ENCODE data around the gene FBXW8. TPM values are rescaled to one million over a fixed set of nuclear protein-coding genes. Genes with fewer than 3 reads are reported as not detected.

The FBXW8 gene
- total RNA-seq, 1 donor from 2014 or later: 16.4 TPM

DNA sequence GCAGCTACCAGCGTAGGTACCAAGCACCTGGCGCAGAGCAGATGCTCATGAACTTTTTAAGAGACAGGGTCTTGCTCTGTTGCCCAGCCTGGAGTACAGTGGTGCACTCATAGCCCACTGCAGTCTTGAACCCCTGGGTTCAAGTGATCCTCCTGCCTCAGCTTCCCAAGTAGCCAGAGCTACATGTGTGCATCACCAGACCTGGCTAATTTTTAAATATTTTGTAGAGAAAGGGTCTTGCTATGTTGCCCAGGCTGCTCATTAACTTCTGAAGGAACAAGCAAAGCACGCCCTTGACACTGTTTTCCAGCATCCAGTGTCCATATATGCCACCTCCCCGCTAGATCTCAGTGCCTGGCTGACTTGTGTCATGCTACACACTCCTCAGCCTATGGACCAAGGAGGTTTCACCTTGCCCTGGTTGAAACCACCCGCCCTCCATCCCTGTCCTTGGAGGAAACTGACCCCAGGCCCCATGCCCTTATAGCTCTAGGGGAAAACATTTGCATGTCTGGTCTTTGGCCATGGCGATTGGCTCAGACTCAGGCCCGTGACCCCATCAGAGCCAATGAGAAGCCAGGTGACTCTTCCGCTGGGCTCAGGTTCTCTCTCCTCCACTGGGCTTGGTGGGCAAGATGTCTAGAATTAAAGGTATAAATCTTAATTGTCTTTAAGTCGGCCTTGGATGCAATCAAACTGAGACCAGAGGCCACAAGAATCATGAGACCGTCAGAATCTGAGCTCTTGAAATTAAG is 162.2 kb downstream of the FBXW8 start:
- DNase-seq (ENCODE audit: low read depth): no peak

GRCh38 chr12:117073611-117074010 is 162.9 kb downstream of the FBXW8 start:
- no peak for DNase-seq (ENCODE audit: low read depth)

DNA sequence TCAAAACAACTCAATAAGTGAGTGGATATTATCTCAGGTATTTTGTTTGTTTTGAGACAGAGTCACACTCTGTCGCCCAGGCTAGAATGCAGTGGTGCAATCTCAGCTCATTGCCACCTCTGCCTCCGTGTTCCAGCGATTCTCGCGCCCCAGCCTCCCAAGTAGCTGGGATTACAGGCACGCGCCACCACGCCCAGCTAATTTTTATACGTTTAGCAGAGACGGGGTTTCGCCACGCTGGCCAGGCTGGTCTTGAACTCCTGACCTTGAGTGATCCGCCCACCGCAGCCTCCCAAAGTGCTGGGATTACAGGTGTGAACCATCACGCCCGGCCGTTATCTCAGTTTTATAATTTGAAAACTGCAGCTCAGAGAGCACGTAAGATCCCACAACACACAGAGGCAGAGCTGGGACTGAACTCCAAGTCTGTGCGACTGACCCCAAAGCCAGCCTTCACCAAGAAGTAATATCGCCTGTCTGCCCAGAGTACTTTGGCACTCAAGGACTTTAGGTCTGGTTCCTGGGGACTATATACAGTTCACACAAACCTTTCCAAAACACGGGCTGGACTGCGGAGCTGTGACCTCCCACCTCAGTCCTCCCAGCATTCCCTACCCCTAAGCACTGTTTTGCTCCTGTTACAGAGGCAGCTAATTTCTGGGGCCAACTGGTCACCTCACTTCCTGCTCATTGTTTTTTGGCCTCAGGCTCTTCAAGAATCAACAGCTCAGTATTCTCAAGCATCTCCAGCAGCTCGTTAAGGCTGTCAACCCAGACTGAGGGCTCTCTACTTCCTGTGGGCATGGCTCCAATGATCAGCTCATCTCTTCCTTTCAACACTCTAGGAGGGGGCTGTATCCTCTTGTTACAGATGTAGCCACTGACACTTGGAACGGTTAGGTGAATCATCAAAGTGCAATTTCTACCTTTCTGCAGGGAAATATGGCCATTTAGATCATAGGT is 165.9 kb downstream of the FBXW8 start:
- DNase-seq (ENCODE audit: low read depth): no peak

- no peak for DNase-seq (ENCODE audit: low read depth)
Measured at GRCh38 chr12:117079487-117079886, 168.7 kb downstream of the FBXW8 start.

GRCh38 chr12:117080661-117081144 is 170.0 kb downstream of the FBXW8 start:
- no peak for DNase-seq (ENCODE audit: low read depth)

Other genes with a start within 250 kb of the FBXW8 start
- 19.5 and 20.2 TPM in 2 replicates for gene SPRING1, start 172.9 kb upstream of the FBXW8 start, total RNA-seq
- 1.0 and 2.4 TPM in 2 replicates for gene RNFT2, start 172.6 kb upstream of the FBXW8 start, total RNA-seq
- gene HRK, start 29.5 kb upstream of the FBXW8 start, total RNA-seq: not detected in 2 replicates
- not detected in 2 replicates for gene TESC, start 188.5 kb downstream of the FBXW8 start, total RNA-seq

Data from myocyte (in vitro differentiated cells).